ENCODE results near the gene HNRNPR.

- TF ChIP-seq CHD2 (IDR thresholded peaks at IDR 0.05; ENCODE audit: low read length, partially characterized antibody) (no peak), POLR2AphosphoS5 (IDR thresholded peaks at IDR 0.05; ENCODE audit: low read depth, low read length) (no peak), MAX (IDR thresholded peaks at IDR 0.05; ENCODE audit: low read depth) (no peak), EZH2phosphoT487 (IDR thresholded peaks at IDR 0.05; ENCODE audit: borderline replicate concordance, low read depth) (no peak), TAF1 (IDR thresholded peaks at IDR 0.05; ENCODE audit: borderline replicate concordance, low read depth, low read length) (no peak)
- TF ChIP-seq, protein P1, sequence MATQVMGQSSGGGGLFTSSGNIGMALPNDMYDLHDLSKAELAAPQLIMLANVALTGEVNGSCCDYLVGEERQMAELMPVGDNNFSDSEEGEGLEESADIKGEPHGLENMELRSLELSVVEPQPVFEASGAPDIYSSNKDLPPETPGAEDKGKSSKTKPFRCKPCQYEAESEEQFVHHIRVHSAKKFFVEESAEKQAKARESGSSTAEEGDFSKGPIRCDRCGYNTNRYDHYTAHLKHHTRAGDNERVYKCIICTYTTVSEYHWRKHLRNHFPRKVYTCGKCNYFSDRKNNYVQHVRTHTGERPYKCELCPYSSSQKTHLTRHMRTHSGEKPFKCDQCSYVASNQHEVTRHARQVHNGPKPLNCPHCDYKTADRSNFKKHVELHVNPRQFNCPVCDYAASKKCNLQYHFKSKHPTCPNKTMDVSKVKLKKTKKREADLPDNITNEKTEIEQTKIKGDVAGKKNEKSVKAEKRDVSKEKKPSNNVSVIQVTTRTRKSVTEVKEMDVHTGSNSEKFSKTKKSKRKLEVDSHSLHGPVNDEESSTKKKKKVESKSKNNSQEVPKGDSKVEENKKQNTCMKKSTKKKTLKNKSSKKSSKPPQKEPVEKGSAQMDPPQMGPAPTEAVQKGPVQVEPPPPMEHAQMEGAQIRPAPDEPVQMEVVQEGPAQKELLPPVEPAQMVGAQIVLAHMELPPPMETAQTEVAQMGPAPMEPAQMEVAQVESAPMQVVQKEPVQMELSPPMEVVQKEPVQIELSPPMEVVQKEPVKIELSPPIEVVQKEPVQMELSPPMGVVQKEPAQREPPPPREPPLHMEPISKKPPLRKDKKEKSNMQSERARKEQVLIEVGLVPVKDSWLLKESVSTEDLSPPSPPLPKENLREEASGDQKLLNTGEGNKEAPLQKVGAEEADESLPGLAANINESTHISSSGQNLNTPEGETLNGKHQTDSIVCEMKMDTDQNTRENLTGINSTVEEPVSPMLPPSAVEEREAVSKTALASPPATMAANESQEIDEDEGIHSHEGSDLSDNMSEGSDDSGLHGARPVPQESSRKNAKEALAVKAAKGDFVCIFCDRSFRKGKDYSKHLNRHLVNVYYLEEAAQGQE (IDR thresholded peaks at IDR 0.05; ENCODE audit: low read depth, low read length): no peak
- TF ChIP-seq, protein P2, sequence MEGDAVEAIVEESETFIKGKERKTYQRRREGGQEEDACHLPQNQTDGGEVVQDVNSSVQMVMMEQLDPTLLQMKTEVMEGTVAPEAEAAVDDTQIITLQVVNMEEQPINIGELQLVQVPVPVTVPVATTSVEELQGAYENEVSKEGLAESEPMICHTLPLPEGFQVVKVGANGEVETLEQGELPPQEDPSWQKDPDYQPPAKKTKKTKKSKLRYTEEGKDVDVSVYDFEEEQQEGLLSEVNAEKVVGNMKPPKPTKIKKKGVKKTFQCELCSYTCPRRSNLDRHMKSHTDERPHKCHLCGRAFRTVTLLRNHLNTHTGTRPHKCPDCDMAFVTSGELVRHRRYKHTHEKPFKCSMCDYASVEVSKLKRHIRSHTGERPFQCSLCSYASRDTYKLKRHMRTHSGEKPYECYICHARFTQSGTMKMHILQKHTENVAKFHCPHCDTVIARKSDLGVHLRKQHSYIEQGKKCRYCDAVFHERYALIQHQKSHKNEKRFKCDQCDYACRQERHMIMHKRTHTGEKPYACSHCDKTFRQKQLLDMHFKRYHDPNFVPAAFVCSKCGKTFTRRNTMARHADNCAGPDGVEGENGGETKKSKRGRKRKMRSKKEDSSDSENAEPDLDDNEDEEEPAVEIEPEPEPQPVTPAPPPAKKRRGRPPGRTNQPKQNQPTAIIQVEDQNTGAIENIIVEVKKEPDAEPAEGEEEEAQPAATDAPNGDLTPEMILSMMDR (IDR thresholded peaks at IDR 0.05): no peak
These were observed 40.6 kb downstream of the HNRNPR start for GRCh38 chr1:23303524-23303923.
